Pancreas (tissue), 10 donors: ENCODE data around the gene NUDT22. TPM values are rescaled to one million over a fixed set of nuclear protein-coding genes. Genes with fewer than 3 reads are reported as not detected.

ENCODE experiments used
- ATAC-seq, 4 donors: fragments of 200-7000 bp; cut with Tn5 transposase; one replicate each; pipeline versions ENCODE4 v1.8.0 to v1.9.1; 2020; ENCODE audit warnings: mild to moderate bottlenecking in 4 of 4, moderate library complexity in 4 of 4
- DNase-seq, 6 donors: peaks; one replicate each; pipeline ENCODE4 v3.0.0-alpha.2; 2020
- FAIRE-seq: peaks from 2 replicates; lab custom pipeline; 2012; peaks lifted over from hg19 to GRCh38; lab: Jason Lieb, UNC
- H3K27ac ChIP-seq, 4 donors: fragments of 200-600 bp; sonication (generic); 1 replicate in 3 of 4; 2 replicates in 1 of 4; pipeline versions ENCODE4 v1.5.0 to v1.8.0; 2020
- H3K27me3 ChIP-seq, 4 donors: fragments of 200-600 bp; one replicate each; pipeline ENCODE4 v1.8.0; 2021
- H3K36me3 ChIP-seq, 3 donors: fragments of 200-600 bp; sonication (generic) in 1 of 3; one replicate each; pipeline versions ENCODE4 v1.5.0 to v1.8.0; 2020 to 2021
- H3K4me1 ChIP-seq, 3 donors: fragments of 200-600 bp; one replicate each; pipeline ENCODE4 v1.8.0; 2021
- H3K4me3 ChIP-seq, 4 donors: fragments of 200-600 bp; sonication (generic) in 2 of 4; one replicate each; pipeline versions ENCODE4 v1.5.0 to v1.8.0; 2020 to 2021
- H3K9me3 ChIP-seq, 4 donors: fragments of 200-600 bp; one replicate each; pipeline ENCODE4 v1.8.0; 2021
- WGBS, 2 donors: extraction: QIAGEN DNeasy Blood & Tissue Kit; methylation state at CpG; one replicate each; pipeline ENCODE4 v1.1.7; 2013; 5-methylcytosine and 5-hydroxymethylcytosine counted together
- intact Hi-C, 3 donors: fragments of 100-400 bp; cut with DNase I; formaldehyde crosslinking; loops; one replicate each; pipeline versions ENCODE4 v1.11.1 to v1.14.2; 2022
- polyA plus RNA-seq, 2 donors: library from polyadenylated mRNA; stranded (reverse); fragments of 200-250 nt; gene quantifications; one replicate each; pipeline ENCODE4 v1.2.3, GENCODE V29; 2013
- total RNA-seq, 6 donors: library from RNA; stranded (reverse); fragmentation: NEBNext Ultra II Directional in 4 of 6; extraction: Animal tissue kit (Norgen Biotek cat#: 25700) in 4 of 6; gene quantifications; one replicate each; pipeline versions ENCODE4 v1.2.1 to v1.2.4, GENCODE V29; 2021 to 2023
- TF ChIP-seq, protein P1 (sequence below), 4 donors: fragments of 200-600 bp; sonication (generic) in 3 of 4; IDR thresholded peaks; one replicate each; pipeline versions ENCODE4 v1.5.0 to v1.8.0; 2021; ENCODE audit warnings: antibody characterized with exemption in 4 of 4
- donor health status: healthy with polysubstance abuse.
- donor health status: DM: no; HTN: no; CAD: no; lungs with moderate emphysema.
- donor health status: DM: no; HTN: no; CAD: no.
- donor health status: control.
- donor health status: control.
- donor health status: Bipolar disorder and iron deficiency.
- donor health status: DM: yes; HTN: yes; CAD: no.
- donor health status: DM: no; HTN: no; CAD: no.
- donor health status: DM: no; HTN: no; CAD: no.
- donor health status: DM: yes; HTN: yes; CAD: no.

The NUDT22 gene
- total and polyA plus RNA-seq, 8 donors, result 32.6 to 115 (median 39.0) TPM

GRCh38 chr11:64208796-64209562, 17.1 kb upstream of the NUDT22 start:
- Histone ChIP-seq H3K4me3 (no peak overlapping the region), H3K4me1 (peaks cover 0 to 3% (median 0%) of the 10 kb centered on the region in 3 donors), H3K27ac (no peak overlapping the region), H3K27me3 (no peaks in the 10 kb centered on the region), H3K36me3 (peaks cover 0 to 2% (median 2%) of the 10 kb centered on the region in 3 donors), H3K9me3 (no peaks in the 10 kb centered on the region)
- DNase-seq (peak in 2 of 6 donors; percentile 14 to 63), ATAC-seq (no peak), FAIRE-seq (no peak)
- TF ChIP-seq, protein P1, sequence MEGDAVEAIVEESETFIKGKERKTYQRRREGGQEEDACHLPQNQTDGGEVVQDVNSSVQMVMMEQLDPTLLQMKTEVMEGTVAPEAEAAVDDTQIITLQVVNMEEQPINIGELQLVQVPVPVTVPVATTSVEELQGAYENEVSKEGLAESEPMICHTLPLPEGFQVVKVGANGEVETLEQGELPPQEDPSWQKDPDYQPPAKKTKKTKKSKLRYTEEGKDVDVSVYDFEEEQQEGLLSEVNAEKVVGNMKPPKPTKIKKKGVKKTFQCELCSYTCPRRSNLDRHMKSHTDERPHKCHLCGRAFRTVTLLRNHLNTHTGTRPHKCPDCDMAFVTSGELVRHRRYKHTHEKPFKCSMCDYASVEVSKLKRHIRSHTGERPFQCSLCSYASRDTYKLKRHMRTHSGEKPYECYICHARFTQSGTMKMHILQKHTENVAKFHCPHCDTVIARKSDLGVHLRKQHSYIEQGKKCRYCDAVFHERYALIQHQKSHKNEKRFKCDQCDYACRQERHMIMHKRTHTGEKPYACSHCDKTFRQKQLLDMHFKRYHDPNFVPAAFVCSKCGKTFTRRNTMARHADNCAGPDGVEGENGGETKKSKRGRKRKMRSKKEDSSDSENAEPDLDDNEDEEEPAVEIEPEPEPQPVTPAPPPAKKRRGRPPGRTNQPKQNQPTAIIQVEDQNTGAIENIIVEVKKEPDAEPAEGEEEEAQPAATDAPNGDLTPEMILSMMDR (IDR thresholded peaks at IDR 0.05), result no peak
- intact Hi-C loops, result loop anchor here in 2 of 3 donors (5.0 to 10.0 kb wide), 3 partner anchors 53 to 86 kb away; partner anchors contain the start of gene KCNK4 (in 2 of the 2)
- 88% methylated on average over 18 of the region's 18 CpGs for WGBS, 2 donors

DNA sequence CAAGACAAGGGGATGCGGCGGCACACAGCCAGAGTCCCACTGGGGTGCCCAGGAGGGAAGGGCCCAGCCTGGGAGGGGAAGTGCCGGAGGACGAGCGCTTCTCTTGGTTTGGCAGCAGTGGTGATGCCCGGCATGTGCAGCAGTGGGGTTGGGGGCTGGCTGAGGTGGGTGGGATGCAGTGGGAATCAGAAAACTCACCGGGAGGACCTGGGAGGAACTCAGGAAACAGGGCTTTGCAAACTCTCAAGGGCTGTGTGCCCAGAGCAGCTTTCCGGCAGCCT, 16.6 kb upstream of the NUDT22 start:
- Histone ChIP-seq H3K36me3 (no peaks in the 10 kb centered on the region), H3K4me3 (no peak overlapping the region), H3K9me3 (no peaks in the 10 kb centered on the region), H3K27me3 (no peaks in the 10 kb centered on the region), H3K27ac (no peak overlapping the region), H3K4me1 (no peaks in the 10 kb centered on the region)
- 94 to 97% methylated on average over 6 to 8 of the region's 8 CpGs for WGBS, 2 donors
- no peak for FAIRE-seq
- peak in 1 of 6 donors; percentile 20 for DNase-seq
- ATAC-seq, result no peak
- TF ChIP-seq, protein P1 (IDR thresholded peaks at IDR 0.05), result no peak
- intact Hi-C loops, result loop anchor here in 2 of 3 donors (5.0 to 10.0 kb wide), 3 partner anchors 53 to 85 kb away; partner anchors contain the start of gene KCNK4 (in 2 of the 2)

- H3K4me1 ChIP-seq, result no peaks in the 10 kb centered on the region
- FAIRE-seq (no peak), ATAC-seq (no peak), DNase-seq (peak in 2 of 6 donors; percentile 16 to 66)
- no peak overlapping the region for H3K4me3 ChIP-seq
- TF ChIP-seq, protein P1 (IDR thresholded peaks at IDR 0.05), result no peak
- H3K27me3 ChIP-seq, result no peaks in the 10 kb centered on the region
- intact Hi-C loops, result no loop called here
- 94% methylated on average over 21 to 24 of the region's 24 CpGs for WGBS, 2 donors
- no peaks in the 10 kb centered on the region for H3K36me3 ChIP-seq
- no peaks in the 10 kb centered on the region for H3K9me3 ChIP-seq
- no peak overlapping the region for H3K27ac ChIP-seq
These were observed 15.6 kb upstream of the NUDT22 start for GRCh38 chr11:64210301-64211020.

- intact Hi-C loops, result no loop called here
- Histone ChIP-seq H3K4me3 (no peak overlapping the region), H3K4me1 (no peaks in the 10 kb centered on the region), H3K27ac (no peak overlapping the region), H3K9me3 (no peaks in the 10 kb centered on the region), H3K36me3 (no peaks in the 10 kb centered on the region), H3K27me3 (no peaks in the 10 kb centered on the region)
- 87 to 89% methylated on average over 29 to 30 of the region's 30 CpGs for WGBS, 2 donors
- FAIRE-seq (no peak), ATAC-seq (no peak), DNase-seq (peak in 2 of 6 donors; percentile 37 to 75)
- TF ChIP-seq, protein P1 (IDR thresholded peaks at IDR 0.05), result no peak
These were observed 14.7 kb upstream of the NUDT22 start for GRCh38 chr11:64211181-64211872.
